ENCODE results near the gene LMO7.
A peak's percentile ranks its signal among the peaks of the same experiment; 100 is the strongest.

Gene LMO7

GRCh38 chr13:75843991-75844390 lies 207.9 kb downstream of the LMO7 start:
- DNase-seq (ENCODE audit: low read depth) = no peak

DNA sequence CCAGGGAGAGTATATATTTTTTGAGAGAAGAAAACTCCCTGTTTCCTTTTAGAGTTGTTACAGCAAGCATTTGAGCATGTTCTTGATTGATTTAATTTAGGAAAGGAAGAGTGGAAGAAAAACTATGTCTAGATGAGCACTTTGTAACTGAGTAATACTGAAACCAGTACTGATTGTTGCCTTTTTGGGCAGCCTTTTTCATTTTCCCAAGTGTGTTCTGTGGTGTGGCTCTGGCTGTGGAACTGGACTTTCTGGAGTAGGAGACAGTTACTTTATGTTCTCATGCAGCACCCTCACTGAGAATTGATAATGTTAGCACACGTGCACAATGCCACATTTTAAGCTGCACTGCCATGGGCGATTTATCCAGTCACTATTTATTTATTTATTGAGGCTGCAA lies 211.5 kb downstream of the LMO7 start:
- no peak for DNase-seq (ENCODE audit: low read depth)

GRCh38 chr13:75850916-75851315 lies 214.8 kb downstream of the LMO7 start:
- no peak for DNase-seq (ENCODE audit: low read depth)

GRCh38 chr13:75855216-75855615 lies 219.1 kb downstream of the LMO7 start:
- DNase-seq (ENCODE audit: low read depth) = no peak

DNA sequence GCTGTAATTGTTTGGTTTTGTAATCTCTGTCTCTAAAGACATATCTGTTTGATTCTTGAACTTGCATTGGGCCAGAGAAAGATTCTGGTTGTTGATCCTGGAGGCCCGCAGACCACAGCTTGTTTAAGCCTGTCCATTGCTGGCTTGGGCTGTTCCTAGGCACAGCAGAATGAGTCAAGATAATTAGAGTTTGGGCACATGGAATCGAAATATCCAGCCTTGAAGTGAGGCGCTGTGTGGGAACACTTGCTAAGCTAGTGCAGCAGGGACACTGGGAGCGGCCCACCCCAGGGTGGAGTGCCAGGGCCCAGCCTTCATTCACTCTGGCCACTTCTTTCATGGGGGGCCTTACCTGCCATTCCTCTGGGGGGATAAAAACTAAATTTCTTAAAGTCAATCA lies 219.7 kb downstream of the LMO7 start:
- no peak for DNase-seq (ENCODE audit: low read depth)

DNA sequence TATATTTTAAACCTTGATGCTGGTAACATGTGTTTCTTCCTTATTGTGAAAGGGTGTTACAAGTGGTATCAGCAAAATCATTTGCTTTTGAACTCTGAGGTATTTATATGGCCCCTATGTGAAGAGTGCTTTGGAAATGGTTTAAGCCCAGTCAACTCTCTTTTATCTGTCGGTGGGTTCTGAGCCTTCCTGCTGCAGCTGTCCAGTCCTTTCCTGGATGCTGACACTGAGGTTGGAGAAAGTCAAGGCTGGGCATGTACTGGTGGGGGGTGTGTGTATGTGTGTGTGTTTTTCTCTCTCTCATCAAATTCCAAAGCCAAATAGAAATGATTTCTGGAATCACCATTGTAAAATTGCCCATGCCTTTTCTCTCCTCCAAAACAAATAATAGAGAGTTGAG lies 221.2 kb downstream of the LMO7 start:
- DNase-seq (ENCODE audit: low read depth) = no peak

DNA sequence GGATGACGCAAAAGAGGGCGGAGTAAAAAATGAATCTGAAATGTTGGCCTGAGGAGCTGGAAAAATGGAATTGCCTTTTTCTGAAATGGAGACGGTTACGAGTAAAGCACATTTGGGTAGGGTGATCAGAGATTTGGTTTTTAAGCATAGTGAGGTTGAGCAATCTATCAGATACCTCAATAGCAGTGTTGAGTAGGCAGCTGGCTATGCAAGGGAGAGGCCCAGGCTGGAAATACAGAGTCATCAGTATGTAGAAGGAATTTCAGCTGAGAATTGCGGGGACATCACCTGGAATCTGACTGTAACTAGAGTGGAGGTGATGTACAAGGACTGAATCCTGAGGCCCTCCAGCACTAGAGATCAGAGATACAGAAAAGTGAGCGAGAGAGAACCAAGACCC lies 224.8 kb downstream of the LMO7 start:
- no peak for DNase-seq (ENCODE audit: low read depth)

DNA sequence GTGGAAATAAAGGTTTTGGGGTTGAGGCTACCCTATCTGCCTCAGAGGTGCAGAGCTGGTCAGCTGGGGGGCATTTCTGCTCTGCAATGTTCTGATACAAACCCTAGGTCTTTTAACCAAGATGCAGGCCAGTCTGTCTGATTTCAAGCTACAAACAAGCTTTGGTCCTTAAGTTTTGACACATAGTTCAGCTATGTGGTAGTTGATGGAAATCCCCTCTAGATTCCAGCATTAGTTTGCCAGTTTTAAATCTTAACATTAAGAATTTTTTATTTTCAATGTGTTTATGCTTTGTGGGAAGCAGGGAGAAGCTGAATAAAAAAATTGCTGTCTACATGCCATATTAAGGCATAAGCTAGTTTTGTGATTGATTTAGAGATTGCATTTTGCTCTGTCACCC lies 225.7 kb downstream of the LMO7 start:
- DNase-seq (ENCODE audit: low read depth) = no peak

GRCh38 chr13:75864718-75865117 lies 228.6 kb downstream of the LMO7 start:
- peak; percentile 37 for DNase-seq (ENCODE audit: low read depth)

DNA sequence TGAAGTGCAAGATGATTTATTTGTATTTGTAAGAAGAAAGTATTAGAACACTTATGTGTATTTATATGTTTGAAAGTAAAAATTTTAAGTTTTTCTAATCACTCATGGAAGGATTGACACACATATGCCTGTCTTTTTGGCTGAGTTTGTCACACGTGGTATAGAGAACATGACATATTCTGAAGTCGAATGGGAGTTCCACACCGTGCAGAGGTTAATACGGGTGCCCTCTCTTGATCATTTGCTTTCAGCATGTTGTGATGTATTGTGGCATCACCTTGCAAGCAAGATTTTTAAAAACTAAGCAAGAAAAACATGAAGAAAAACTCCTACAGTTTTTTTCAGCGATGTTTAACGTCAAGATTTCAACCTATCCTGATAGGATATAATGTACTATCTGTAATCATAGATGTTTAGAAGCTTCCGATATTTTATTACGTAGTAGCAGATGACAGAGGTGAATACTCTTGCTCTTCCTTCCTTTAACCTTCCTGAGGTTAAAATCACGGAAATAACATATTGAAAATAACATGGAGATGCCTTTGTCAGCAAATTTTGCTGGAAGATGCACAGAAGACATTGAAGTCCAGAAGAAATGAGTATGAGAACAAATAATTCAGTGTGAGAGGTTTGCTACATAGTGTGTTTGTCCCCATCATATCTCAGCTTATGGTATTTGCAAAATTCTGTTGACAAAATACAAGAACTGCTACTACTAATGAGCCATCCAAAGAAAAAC lies 231.4 kb downstream of the LMO7 start:
- DNase-seq (ENCODE audit: low read depth) = no peak

GRCh38 chr13:75869981-75870380 lies 233.9 kb downstream of the LMO7 start:
- no peak for DNase-seq (ENCODE audit: low read depth)

- no peak for DNase-seq (ENCODE audit: low read depth)
Measured at GRCh38 chr13:75870397-75870903, 234.3 kb downstream of the LMO7 start.

- DNase-seq (ENCODE audit: low read depth) = no peak
Measured at GRCh38 chr13:75871059-75871458, 234.9 kb downstream of the LMO7 start.

DNA sequence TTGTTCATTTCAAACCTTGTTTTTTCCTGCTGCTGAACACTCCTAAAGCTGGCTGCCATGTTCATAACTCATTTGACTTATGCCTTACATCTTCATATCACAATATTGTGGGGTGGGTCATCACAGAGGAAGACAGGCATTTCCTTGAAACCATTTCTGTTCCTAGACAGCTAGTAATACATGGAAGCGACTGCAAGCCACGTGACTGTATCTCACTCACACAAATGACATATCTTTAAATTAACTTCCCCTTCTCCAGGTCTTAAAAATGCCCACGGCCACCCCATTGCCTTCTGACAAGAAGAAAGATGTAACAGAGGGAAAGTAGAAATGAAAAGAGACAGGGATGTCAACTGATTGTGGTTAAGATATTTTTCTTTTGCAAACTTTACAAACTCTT lies 236.8 kb downstream of the LMO7 start:
- no peak for DNase-seq (ENCODE audit: low read depth)

DNA sequence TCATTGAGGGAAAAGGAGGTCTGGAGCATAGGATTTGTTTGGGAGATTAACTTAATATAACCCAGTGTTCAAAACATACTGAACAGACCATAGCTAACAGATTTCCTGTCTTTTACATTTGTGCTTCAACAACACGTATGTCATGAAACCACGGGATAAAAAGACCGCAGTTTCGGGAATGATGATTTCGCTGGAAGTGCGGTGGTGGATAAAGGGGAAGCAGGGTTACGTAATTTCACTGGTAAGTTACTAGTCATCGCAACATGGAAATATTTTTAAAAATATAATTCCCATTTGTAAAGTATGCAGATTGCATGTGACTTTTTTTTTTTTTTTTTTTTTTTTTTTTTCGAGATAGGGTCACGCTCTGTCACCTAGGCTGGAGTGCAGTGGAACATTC lies 237.4 kb downstream of the LMO7 start:
- no peak for DNase-seq (ENCODE audit: low read depth)

DNA sequence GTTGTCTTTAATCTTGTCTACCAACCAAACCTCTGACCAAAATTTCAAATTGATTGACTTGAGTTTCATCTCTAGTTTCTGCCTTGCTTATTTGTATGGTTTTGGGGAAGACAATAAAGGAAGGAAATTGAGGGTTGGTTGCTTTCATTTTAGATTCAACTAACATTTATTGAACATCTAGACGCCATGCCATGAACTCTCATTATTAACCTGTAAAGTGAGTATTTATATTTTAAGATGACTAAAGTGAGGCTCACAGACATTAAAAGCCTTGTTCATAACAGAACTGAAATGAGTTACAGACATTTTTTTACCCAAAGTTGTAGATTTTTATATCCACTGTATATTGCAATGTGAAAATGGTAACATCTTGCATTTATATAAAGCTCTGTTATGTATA lies 239.3 kb downstream of the LMO7 start:
- no peak for DNase-seq (ENCODE audit: low read depth)

DNA sequence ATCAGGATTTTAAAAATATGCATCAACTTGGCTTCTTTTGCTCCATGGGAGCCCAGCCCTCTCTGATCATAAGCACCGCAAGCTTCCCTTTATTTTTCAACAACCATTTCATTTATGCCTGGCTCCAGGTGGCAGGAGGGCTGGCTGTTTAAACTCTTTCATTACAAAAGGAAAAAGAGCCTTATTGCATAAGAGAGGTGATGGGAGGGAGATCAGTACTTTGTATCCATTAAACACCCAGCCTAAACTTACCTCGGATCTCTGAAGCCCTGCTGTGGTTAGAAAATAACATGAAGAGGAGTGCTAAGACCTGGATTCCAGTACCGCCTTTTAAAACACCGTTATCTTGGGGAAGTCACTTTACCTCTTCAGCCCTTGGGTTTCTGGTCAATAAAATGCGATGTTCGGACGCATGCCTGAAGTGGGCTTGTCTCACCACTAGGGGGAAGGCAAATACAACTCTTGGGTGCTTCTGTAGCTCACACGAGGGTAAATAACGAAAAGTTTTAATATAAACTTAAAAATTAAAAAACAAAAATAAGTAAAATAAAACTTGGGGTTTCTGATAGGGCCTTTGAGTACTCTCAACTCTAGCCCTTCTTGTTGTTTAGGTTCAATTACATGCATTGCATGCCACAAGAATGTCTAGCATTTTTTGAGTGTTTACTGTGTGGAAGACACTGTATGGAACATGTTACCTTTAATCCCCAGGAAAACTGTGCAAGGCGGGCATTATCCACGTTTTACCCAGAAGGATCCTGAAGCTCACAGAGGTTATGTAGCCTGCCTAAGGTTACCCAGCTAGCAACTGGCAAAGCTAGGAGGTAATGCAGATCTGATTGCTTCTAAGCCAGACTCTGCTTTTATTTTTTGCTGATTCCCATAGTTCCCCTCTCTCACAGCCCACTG lies 240.3 kb downstream of the LMO7 start:
- peak; percentile 57 for DNase-seq (ENCODE audit: low read depth)

GRCh38 chr13:75877071-75877470 lies 240.9 kb downstream of the LMO7 start:
- DNase-seq (ENCODE audit: low read depth) = no peak

DNA sequence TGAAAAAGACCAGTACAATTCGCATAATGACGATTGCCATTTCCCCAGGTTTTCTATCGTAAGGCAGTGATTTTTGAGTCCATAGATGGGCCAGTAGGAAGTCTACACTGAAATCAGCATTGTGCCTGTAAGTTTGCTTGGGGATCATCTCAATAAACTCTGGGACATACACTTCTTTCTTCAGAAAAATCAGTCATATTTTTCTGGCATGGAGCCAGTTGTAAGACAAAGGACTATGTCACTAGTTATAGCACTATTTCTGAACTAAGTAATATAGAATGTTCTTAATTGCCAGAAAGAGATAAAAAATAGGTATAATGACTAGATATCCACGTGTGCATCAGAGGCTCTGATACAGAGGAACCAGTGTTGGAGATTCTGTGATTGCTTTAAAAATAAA lies 243.5 kb downstream of the LMO7 start:
- DNase-seq (ENCODE audit: low read depth) = no peak

GRCh38 chr13:75881109-75881775 lies 245.1 kb downstream of the LMO7 start:
- DNase-seq (ENCODE audit: low read depth) = no peak

DNA sequence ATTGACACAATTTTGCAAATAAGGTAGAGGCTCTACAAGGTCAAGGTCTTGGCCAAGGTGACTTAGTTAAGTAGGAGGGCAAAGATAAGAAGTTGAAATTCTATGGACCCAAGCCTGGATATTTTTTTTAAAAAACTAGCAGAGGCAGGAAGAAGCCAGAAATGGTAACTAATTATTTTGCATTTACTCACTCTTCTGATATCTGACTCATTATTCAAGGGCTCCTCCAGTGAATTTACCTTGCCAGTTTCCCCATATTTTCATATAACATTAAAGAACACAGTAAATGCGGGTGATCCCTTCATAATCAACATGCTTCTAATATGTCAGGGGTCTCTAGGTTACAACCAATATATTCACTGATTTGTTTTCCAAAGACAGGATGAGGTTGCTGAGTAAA lies 246.1 kb downstream of the LMO7 start:
- DNase-seq (ENCODE audit: low read depth) = no peak

- no peak for DNase-seq (ENCODE audit: low read depth)
Measured at GRCh38 chr13:75889427-75889826, 253.3 kb downstream of the LMO7 start.

- DNase-seq (ENCODE audit: low read depth) = no peak
Measured at GRCh38 chr13:75895168-75895567, 259.0 kb downstream of the LMO7 start.

All from fibroblast of the conjunctiva (primary cell).